RWPE1 (cell line): ENCODE results near the gene FBXO31.
A peak's percentile ranks its signal among the peaks of the same experiment; 100 is the strongest.

Experiments
- CTCF ChIA-PET: fragments of 350-600 bp; sonication (Branson Sonifier 250); formaldehyde crosslinking; extraction: SDS; loops from one replicate; lab custom pipeline; 2021; lab: Yijun Ruan, JAX
- POLR2A ChIA-PET: fragments of 400-600 bp; formaldehyde crosslinking; extraction: SDS; loops from one replicate; lab custom pipeline; 2020; ENCODE audit warnings: antibody characterized with exemption; ENCODE audit not compliant: low non-redundant PET; lab: Yijun Ruan, JAX
- DNase-seq: peaks from one replicate; pipeline ENCODE4 v3.0.0; 2012; ENCODE audit warnings: low spot score
- H3K27ac ChIP-seq: fragments of 450-650 bp; 2 replicates; pipeline ENCODE4 v1.5.1; 2017
- TF ChIP-seq, protein P1 (sequence below): fragments of 450-650 bp; conservative IDR thresholded peaks from 2 replicates; pipeline ENCODE4 v1.5.1; 2017; ENCODE audit warnings: low read depth, mild to moderate bottlenecking

The FBXO31 gene

DNA sequence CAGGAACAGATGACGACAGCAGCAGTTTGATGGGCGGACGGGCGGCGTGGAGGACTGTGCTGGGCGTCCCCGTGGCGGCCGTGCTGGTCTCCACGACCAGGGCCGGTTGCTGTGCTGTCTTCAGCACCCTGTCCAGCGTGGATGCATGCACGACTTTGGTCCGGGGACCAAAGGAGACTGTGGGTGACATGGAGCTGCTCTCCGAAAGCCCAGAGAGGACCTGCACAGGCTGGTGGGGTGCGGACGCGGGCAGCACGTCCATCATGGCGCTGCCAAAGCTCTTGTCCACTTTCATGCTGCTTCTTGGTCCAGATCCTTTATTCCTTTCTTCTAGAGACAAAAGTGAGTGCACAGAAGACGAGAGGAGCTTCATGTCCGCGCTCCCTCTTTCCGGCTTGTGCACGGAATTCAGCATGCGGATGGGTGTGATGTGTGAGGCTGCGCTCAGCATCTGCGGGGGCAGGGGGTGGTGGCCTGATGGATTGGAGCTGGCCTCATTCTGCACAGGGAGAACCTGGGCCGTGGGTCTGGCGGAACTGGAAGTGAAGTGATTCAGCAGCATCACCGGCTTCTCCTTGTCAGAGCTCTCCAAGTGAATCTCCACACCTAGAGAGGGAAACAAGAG lies 28.9 kb upstream of the FBXO31 start:
- H3K27ac ChIP-seq: no peak overlapping the region
- ChIA-PET POLR2A (no interaction called here), CTCF (interaction anchor here (1.1 kb wide), 1 partner anchor 224 kb away, joined by 4 read pairs; no protein-coding TSS in a partner anchor)
- DNase-seq: no peak
- TF ChIP-seq, protein P1, sequence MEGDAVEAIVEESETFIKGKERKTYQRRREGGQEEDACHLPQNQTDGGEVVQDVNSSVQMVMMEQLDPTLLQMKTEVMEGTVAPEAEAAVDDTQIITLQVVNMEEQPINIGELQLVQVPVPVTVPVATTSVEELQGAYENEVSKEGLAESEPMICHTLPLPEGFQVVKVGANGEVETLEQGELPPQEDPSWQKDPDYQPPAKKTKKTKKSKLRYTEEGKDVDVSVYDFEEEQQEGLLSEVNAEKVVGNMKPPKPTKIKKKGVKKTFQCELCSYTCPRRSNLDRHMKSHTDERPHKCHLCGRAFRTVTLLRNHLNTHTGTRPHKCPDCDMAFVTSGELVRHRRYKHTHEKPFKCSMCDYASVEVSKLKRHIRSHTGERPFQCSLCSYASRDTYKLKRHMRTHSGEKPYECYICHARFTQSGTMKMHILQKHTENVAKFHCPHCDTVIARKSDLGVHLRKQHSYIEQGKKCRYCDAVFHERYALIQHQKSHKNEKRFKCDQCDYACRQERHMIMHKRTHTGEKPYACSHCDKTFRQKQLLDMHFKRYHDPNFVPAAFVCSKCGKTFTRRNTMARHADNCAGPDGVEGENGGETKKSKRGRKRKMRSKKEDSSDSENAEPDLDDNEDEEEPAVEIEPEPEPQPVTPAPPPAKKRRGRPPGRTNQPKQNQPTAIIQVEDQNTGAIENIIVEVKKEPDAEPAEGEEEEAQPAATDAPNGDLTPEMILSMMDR: no peak

DNA sequence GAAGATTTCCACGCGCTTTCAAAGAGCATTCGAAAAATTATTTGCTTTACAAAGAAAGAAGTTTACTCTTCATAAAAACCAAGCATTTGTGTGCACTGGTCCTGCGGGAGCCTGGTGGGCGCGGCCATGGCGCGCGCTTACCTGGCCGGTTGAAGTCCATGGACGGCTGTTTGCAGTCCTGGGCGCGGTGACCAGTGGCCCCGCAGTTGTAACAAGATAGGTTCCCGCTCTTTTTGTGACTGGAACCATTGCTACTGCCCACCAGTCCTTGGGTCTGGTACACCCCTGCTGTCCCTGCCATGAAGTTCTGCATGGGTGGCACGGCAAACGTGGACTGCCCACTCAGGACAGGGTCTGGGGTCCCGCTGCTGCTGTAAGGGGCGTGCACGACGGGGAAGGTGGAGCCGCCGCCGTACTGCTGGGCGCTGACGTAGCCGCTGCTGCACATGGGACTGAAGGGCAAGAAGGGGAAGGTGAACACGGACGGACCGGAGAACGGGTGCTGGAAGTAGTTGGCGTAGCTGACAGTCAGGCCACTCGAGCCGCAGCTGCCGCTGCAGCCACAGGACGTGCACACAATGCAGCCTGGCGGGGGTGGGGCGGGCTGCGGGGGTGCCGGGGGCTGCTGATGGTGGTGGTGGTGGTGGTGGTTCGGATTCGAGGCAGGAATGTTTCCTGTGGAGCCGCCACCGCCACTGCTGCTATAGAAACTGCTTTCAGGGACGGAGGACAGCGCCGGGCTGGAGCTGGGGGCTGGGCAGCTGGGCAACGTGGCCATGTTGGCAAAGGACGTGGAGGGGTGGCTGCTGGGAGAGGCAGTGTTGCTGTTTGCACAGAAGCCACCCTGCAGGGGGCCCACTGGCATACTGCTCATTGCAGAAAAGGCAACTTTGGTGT lies 28.0 kb upstream of the FBXO31 start:
- no peak for DNase-seq

DNA sequence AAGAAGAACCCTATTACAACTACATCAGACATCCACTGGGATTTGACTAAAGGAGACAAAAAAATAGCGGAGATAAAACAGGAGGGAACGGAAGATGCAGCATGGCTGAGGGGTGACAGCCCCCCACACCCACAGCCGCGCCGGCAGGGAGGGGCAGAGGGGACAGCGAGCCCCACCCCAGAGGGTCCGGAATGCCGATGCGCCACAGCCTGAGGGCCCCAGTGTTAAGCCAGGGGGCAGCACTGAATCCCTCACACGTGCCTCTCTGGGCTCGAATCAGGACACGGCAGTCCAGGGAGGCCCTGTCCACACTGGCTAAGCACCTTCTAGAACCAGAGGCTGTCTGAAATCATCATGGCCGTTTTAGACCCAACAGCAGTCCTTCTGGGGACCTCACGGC lies 27.4 kb upstream of the FBXO31 start:
- no peak for DNase-seq

More for the DNA sequence above, 28.0 kb upstream of the FBXO31 start:
- CTCF ChIA-PET: no interaction called here
- TF ChIP-seq, protein P1: no peak
- no peak overlapping the region for H3K27ac ChIP-seq
- POLR2A ChIA-PET: no interaction called here

DNA sequence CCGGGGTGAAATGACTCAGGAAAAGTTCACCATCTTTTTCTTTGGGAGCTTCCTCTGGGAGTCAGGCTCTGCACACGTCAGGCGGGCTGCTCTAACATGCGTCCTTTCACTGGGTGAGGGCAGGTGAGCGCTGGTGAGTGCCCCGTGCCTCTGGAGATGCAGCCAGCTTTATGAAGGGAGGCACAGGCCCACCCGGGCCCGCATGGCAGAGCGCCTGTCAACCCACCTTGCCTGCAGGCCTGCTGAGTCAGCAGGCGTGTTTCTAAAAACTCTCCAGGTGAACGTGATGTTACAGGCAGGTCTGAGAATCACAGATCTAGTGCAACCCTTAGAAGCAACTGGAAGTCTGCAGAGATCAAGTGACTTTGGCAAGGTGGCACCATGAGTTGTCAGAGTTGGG lies 27.0 kb upstream of the FBXO31 start:
- CTCF ChIA-PET: interaction anchor here (0.6 to 0.9 kb wide), 2 partner anchors 16 to 49 kb away, joined by 3 to 4 read pairs; no protein-coding TSS in a partner anchor

More for the DNA sequence above, 27.4 kb upstream of the FBXO31 start:
- TF ChIP-seq, protein P1: no peak
- CTCF ChIA-PET: no interaction called here
- POLR2A ChIA-PET: no interaction called here
- H3K27ac ChIP-seq: no peak overlapping the region; the same call in 1 of the 2 replicates

DNA sequence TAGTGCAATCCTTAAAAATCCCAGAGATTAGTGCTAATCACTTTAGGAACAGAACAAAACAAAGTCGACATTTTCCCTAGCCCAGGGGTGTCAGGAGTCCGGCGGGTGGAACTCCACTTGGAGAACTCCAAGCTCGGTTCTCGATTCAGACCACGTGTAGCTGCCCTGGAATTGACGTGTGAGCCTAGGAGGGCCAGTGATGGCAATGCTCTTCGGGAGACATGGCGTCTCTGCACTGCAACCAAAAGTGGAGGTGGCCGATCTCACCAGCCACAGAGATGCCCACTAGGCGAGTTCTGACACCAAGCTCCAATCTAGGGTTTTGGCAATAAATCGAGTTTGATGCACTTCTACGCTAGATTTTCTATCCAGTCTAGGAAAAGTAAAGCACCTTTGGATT lies 26.2 kb upstream of the FBXO31 start:
- TF ChIP-seq, protein P1: no peak
- ChIA-PET CTCF (interaction anchor here (0.6 to 0.9 kb wide), 2 partner anchors 15 to 50 kb away, joined by 3 to 4 read pairs; no protein-coding TSS in a partner anchor), POLR2A (no interaction called here)
- H3K27ac ChIP-seq: no peak overlapping the region
- no peak for DNase-seq

More for the DNA sequence above, 27.0 kb upstream of the FBXO31 start:
- H3K27ac ChIP-seq: peak overlapping the region; percentile 29; the same call in 1 of the 2 replicates
- TF ChIP-seq, protein P1: no peak
- POLR2A ChIA-PET: no interaction called here
- DNase-seq: no peak

DNA sequence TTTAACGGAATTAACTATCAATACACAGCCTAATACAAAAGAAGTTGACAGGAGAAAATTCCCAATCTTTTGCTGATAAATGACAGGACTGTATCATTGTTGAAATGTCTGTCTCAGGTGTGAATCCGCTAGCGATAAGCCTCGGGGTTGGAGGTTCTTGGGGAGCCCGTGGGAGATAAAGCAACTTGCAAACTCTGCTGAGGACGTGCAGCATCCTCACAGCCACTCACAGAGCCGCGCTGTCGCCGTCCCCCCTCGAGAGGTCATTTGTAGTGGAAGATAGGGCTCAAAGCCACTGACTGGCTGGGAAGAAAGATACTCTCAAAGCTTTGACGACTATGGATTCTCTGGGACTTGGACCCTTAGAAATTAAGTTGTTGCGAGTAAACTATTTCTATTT lies 25.6 kb upstream of the FBXO31 start:
- TF ChIP-seq, protein P1: no peak
- no peak for DNase-seq
- no peak overlapping the region for H3K27ac ChIP-seq
- POLR2A ChIA-PET: no interaction called here
- CTCF ChIA-PET: no interaction called here
